Measurements from ENCODE around the gene XYLT1.

- TF ChIP-seq EZH2 (IDR thresholded peaks at IDR 0.05) (no peak), POLR2AphosphoS5 (IDR thresholded peaks at IDR 0.05; ENCODE audit: borderline replicate concordance, low read depth, low read length) (no peak), FOXP2 (optimal IDR thresholded peaks at IDR 0.05; ENCODE audit: control extremely low read depth, extremely low read length, insufficient read depth) (no peak)
Observed at GRCh38 chr16:17414916-17415315, 55.8 kb downstream of the XYLT1 start.

All from SK-N-MC (cell line).